PFSK-1 (cell line): Measurements from ENCODE around the gene PSKH1.

Experiments
- FOXP2 ChIP-seq: optimal IDR thresholded peaks from 2 replicates; pipeline ENCODE3; 2011; ENCODE audit warnings: borderline replicate concordance, control low read depth, inconsistent platforms; ENCODE audit not compliant: insufficient read depth; ENCODE audit errors: extremely low read length, extremely low read depth
- POLR2AphosphoS5 ChIP-seq: IDR thresholded peaks from 2 replicates; pipeline ENCODE4 v1.6.1; 2012; ENCODE audit warnings: low read depth, mild to moderate bottlenecking, control low read depth, low read length, moderate library complexity
- SIN3A ChIP-seq: IDR thresholded peaks from 2 replicates; pipeline ENCODE4 v1.6.1; 2012; ENCODE audit warnings: mild to moderate bottlenecking, low read length, moderate library complexity, borderline replicate concordance; ENCODE audit not compliant: insufficient read depth
- TAF1 ChIP-seq: IDR thresholded peaks from 2 replicates; pipeline ENCODE4 v1.6.1; 2012; ENCODE audit warnings: low read length, control low read depth, borderline replicate concordance; ENCODE audit not compliant: insufficient read depth
- TF ChIP-seq, protein P1 (sequence below), 2 experiments: IDR thresholded peaks; 2 replicates each; pipeline versions ENCODE4 v1.6.1 to v1.8.0; 2011 to 2012; ENCODE audit warnings: low read depth in 2 of 2, low read length in 2 of 2, control low read depth in 1 of 2, inconsistent platforms in 1 of 2, mild to moderate bottlenecking in 1 of 2, moderate library complexity in 1 of 2; ENCODE audit not compliant: insufficient read depth in 1 of 2

The PSKH1 gene

GRCh38 chr16:67868290-67868689 is 24.8 kb upstream of the PSKH1 start:
- TF ChIP-seq, protein P1, sequence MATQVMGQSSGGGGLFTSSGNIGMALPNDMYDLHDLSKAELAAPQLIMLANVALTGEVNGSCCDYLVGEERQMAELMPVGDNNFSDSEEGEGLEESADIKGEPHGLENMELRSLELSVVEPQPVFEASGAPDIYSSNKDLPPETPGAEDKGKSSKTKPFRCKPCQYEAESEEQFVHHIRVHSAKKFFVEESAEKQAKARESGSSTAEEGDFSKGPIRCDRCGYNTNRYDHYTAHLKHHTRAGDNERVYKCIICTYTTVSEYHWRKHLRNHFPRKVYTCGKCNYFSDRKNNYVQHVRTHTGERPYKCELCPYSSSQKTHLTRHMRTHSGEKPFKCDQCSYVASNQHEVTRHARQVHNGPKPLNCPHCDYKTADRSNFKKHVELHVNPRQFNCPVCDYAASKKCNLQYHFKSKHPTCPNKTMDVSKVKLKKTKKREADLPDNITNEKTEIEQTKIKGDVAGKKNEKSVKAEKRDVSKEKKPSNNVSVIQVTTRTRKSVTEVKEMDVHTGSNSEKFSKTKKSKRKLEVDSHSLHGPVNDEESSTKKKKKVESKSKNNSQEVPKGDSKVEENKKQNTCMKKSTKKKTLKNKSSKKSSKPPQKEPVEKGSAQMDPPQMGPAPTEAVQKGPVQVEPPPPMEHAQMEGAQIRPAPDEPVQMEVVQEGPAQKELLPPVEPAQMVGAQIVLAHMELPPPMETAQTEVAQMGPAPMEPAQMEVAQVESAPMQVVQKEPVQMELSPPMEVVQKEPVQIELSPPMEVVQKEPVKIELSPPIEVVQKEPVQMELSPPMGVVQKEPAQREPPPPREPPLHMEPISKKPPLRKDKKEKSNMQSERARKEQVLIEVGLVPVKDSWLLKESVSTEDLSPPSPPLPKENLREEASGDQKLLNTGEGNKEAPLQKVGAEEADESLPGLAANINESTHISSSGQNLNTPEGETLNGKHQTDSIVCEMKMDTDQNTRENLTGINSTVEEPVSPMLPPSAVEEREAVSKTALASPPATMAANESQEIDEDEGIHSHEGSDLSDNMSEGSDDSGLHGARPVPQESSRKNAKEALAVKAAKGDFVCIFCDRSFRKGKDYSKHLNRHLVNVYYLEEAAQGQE (IDR thresholded peaks at IDR 0.05; ENCODE audit: insufficient read depth in 1 of 2, low read depth in 2 of 2, low read length in 2 of 2) = no peak
- no peak for TF ChIP-seq SIN3A
- no peak for TF ChIP-seq FOXP2
- no peak for TF ChIP-seq TAF1
- no peak for TF ChIP-seq POLR2AphosphoS5

- no peak for TF ChIP-seq POLR2AphosphoS5
These were observed 23.4 kb upstream of the PSKH1 start for GRCh38 chr16:67869653-67870052.

GRCh38 chr16:67871256-67871655 is 21.8 kb upstream of the PSKH1 start:
- TF ChIP-seq, protein P1 (IDR thresholded peaks at IDR 0.05; ENCODE audit: insufficient read depth in 1 of 2, low read depth in 2 of 2, low read length in 2 of 2) = no peak
- TF ChIP-seq TAF1 (no peak), SIN3A (no peak), POLR2AphosphoS5 (no peak), FOXP2 (no peak)

DNA sequence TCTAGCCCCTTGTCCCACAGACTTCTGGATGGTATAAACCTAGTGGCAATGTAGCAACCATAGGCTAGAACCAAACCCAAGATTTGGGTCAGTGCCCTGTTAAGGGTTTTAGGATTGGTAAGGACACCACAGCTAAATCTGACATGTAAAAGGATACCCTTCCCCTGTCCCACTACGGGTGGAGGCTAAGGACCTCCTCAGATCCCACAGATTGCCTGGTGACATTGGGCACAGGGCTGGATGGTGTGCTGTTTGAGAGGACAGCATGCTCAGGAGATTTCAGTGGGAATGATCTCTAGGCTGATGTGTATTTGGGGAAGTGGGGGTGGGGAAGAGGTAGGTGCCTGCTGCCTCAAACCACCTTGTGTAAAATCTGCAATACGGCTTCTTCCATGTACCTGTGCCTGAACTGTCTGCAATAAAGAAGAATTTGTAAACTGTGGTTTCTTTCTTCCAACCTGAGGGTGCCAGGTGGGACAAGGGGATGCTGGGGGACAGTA is 20.9 kb upstream of the PSKH1 start:
- no peak for TF ChIP-seq TAF1
- TF ChIP-seq POLR2AphosphoS5 = no peak
- no peak for TF ChIP-seq FOXP2
- TF ChIP-seq, protein P1 (IDR thresholded peaks at IDR 0.05; ENCODE audit: insufficient read depth in 1 of 2, low read depth in 2 of 2, low read length in 2 of 2) = no peak
- TF ChIP-seq SIN3A = no peak

DNA sequence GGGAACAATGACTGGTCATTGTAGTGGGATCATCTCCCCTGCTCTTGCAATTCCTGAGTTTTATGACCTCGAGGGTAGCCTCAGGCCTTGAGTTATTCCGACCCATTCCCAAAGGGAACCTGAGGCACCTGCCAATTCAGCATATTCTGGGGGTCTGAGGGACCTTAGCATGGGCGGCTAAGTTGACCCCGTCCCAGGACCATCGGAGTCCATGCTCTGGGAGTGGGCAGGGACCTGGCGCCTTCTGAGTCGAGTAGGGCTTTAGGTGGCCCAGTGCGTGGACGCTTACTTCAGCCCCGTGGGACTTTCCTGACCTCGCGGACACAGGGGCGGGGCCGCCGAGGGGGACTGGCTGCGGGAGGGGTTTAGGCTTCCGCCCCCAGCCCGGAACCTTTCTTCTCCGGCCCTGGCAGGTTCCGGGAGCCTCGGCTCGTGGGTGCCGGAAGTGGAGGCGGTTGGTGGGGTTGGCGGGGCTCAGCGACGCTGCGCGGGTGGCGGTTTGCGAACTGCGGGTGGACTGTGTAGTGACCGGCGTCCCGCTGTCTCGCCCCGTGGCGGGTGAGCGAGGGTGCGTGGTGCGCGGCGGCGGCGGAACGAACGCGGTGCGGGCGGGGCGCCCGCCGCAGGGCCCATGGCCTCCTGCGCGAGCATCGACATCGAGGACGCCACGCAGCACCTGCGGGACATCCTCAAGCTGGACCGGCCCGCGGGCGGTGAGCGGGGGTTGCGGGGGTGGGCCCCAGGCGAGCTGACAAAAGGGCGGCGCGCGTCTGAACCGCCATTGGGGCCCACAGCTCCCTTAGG is 20.2 kb upstream of the PSKH1 start, which contains the start of gene EDC4:
EDC4 (plus strand) TSS at position 422 of the 804 bp plus-strand sequence; CDS start at position 632, 210 bp downstream.
- TF ChIP-seq FOXP2 (peak; percentile 62), POLR2AphosphoS5 (peak; percentile 92), TAF1 (peak; percentile 87; the same call in 1 of the 2 replicates), SIN3A (peak; percentile 94)
- TF ChIP-seq, protein P1 (IDR thresholded peaks at IDR 0.05; ENCODE audit: insufficient read depth in 1 of 2, low read depth in 2 of 2, low read length in 2 of 2) = no peak
